ENCODE data around the gene SLC16A8.
A peak's percentile ranks its signal among the peaks of the same experiment; 100 is the strongest.
"Not testable (repeated sequence)": the region's sequence is repeated elsewhere in the genome, so short reads cannot be mapped to it uniquely, and the experiment has no call there.

SLC16A8 gene

GRCh38 chr22:38043151-38044039, 40.6 kb downstream of the SLC16A8 start:
- DNase-seq = no peak

DNA sequence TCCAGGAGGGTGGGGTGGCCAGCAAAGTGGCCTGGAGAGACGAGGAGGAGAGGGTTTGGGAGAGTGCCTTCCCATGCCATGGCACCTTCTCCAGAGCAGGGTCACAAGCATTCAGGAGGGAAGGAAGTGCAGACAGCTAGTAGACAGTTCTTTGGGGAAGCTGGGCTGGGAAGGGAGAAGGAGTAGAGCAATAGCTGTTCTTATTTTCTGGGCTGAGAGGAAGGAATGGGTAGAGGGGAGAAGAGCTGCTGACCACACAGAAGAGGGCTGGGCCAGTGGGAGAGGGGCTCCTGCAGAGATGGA, 41.5 kb downstream of the SLC16A8 start:
- no peak for DNase-seq

- no peak for DNase-seq
These were observed 42.1 kb downstream of the SLC16A8 start for GRCh38 chr22:38041760-38042487.

DNA sequence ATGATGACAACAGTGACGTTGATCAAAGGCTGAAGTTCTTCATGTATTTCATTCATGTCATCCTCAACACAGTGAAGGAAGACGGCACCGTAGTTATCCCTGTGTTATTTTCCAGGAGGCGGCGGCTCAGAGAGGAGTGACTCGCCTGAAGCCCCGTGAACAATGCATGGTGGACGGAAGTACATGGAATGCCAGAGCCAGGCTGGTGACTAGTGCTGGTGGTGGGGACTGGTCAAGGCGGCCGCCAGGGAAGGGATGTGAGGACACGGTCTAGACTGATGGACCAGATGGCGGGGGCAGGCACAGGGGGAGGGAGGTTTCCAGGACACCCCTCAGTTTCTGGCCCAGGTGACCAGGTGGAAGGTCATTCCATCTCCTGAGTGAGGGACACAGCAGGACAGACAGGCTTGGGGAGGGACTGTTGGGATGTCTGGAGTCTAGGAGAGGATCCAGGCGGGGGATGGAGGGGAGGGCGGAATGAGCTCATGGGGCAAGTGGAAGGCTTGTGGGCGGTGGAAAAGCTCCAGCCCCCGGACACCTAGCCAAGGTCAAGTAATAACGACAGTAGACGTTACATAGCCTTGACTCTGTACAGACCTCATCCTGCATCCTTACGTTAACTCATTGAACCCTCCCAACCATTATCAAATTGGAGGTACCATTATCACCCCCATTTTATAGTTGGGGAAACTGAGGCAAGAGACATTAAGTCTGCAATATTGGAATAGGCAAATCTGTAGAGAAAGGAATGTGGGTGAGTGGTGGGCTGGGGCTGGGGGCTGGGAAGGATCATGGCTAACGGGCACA, 42.8 kb downstream of the SLC16A8 start:
- no peak for DNase-seq

- no peak for DNase-seq
These were observed 44.8 kb downstream of the SLC16A8 start for GRCh38 chr22:38038890-38039812.

GRCh38 chr22:38038426-38038825, 45.6 kb downstream of the SLC16A8 start:
- DNase-seq = no peak

- not testable (repeated sequence) for DNase-seq
These were observed 46.4 kb downstream of the SLC16A8 start for GRCh38 chr22:38037367-38038150.

GRCh38 chr22:38036392-38037062, 47.5 kb downstream of the SLC16A8 start:
- no peak for DNase-seq

DNA sequence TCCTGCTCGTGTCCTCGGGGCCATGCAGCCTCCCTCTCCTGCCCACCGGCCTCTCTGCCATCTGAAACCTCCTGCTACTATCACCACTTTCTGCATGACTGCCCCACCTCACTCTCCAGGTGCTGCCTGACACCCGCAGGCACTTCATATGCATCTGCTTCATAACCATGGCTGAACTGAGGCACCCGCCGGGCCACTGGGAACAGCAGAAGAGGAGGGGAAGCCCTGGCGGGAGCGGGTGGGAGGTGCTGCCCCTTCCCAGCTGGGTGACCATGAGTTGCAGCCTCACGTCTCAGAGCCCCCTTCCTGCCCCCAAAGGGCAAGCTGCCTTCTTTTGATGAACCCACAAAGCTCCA, 48.5 kb downstream of the SLC16A8 start:
- no peak for DNase-seq

DNA sequence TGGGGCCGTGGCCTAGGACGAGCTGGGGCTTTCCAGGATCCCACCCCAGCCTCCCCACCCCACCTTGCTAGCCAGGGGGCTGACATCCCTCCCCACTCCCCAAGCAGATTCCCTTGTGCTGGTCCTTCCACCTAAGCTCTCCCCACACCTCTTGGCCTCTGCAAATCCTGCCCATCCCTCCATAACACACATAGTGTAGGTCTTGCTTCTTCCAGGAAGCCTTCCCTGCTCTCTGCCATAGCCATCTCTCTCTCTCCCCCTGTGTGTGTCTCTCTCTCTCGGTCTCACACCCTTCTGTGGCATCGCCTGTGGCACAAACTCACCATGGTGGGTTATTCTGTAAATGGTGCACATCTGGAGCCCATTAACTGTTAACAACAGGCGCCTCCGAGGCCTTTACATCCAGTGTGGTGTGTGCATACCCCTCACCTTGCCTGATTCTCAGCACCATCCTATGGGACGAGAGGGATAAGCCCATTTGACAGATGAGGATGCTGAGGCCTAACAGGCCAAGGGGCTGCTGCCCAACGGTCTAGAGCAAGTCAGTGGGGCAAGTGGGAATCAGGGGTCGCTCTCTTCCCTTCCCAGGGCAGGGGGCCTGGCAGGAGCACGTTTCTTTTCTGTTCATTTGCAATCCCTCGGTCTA, 49.0 kb downstream of the SLC16A8 start:
- no peak for DNase-seq

GRCh38 chr22:38034278-38034882, 49.6 kb downstream of the SLC16A8 start:
- peak; percentile 92 for DNase-seq

GRCh38 chr22:38033522-38034277, 50.3 kb downstream of the SLC16A8 start:
- DNase-seq = no peak

DNA sequence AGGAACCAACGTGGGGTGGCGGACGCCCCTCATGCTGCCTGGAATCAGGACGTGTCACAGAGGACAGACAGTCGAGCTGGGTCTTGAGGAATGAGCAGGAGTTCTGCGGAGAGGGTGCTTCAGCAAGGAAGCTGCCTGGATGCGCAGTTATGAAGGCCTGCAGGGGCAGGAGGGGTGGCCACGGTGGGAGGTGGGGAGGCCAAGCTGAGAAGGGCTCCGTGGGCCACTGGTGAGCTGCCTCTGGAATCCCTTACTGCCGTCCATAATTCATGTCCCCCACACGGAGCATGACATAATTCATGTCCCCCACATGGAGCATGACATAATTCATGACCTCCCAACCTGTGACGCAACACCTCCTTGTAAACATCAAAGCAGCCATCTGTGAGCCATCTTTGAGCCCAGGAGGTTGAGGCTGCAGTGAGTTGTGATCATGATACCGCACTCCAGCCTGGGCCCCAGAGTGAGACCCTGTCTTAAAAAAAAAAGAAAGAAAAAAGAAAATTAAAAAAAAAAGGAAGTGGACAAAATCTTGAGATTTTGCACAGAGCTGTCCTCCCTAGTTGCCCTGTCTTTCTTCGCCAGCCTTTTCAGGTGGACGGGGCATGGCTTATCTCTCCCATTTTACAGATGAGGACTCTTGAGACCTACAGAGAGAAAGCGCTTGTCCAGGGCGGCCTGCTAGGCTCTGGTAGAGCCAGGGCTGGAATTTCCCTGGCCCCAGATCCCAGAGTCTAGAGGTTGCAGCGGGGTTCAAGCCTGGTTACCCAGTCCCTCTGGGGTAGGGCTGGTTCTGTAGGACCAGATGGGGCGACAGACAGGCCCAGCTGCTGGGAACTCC, 51.1 kb downstream of the SLC16A8 start:
- peak; percentile 89 for DNase-seq

- no peak for DNase-seq
These were observed 52.5 kb downstream of the SLC16A8 start for GRCh38 chr22:38031491-38031890.

GRCh38 chr22:38030311-38031133, 53.5 kb downstream of the SLC16A8 start:
- no peak for DNase-seq

DNA sequence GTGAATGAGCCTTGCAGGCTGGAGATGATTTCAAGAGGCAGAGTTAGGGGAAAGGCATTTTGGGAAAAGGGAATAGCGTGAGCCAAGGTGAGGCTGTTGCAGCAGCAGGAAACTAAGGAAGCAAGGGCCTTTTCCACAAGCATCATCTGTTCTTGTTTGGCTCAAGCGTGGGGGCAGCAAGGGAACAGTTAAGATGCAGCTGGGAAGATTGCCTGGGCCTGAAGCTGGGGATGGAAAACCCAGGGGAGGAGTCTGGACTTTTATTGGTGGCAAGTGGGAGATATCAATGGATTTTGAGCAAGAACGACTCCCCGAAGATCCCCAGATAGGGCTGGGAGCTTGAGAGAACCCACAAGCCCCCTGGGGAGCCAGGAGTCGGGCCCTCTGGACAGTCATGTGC, 54.1 kb downstream of the SLC16A8 start:
- DNase-seq = no peak

DNA sequence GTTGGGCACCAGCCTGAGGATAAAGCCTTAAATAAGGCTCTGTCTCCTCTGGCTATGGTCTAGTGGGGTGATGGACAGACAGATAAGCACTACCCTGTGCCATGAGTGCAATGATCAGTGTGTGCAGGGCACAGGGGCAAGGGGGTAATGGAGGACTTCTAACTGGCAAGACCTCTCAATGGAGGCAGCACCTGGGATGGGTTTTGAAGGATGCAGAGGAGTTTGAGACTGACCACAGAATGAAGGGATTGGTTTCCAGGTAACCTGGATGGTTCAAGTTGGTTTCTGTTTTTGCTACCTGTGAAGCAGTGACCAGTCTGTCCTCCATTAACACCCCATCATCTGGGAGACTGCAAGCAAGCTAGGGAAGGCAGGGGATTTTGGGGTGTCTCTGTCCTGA, 54.6 kb downstream of the SLC16A8 start:
- DNase-seq = no peak

All from fibroblast of skin of abdomen (primary cell).